AG04450 (cell line): Measurements from ENCODE around the gene GCKR. TPM values are rescaled to one million over a fixed set of nuclear protein-coding genes. Genes with fewer than 3 reads are reported as not detected.

Source experiments
- CTCF ChIA-PET: fragments of 300-600, 350-600 bp; formaldehyde crosslinking; extraction: SDS; loops from one replicate; lab custom pipeline; 2022; ENCODE audit warnings: antibody characterized with exemption, inconsistent platforms; lab: Charles Lee
- POLR2A ChIA-PET: fragments of 350-600 bp; formaldehyde crosslinking; extraction: SDS; loops from one replicate; lab custom pipeline; 2021; ENCODE audit warnings: antibody characterized with exemption, inconsistent platforms; lab: Yijun Ruan, JAX
- DNase-seq: peaks from one replicate; pipeline ENCODE4 v3.0.0-alpha.2; 2011; ENCODE audit warnings: low read depth, low spot score
- H3K27ac ChIP-seq: one replicate; pipeline ENCODE4 v1.5.1; 2012; ENCODE audit warnings: low read depth, low read length, control low read depth
- H3K27me3 ChIP-seq: one replicate; pipeline ENCODE4 v1.6.0; 2012; ENCODE audit warnings: low read length; ENCODE audit not compliant: control insufficient read depth, insufficient read depth
- H3K4me3 ChIP-seq: 2 replicates; pipeline ENCODE4 v1.5.1; 2011; ENCODE audit warnings: mild to moderate bottlenecking, low read depth, low read length, control low read depth
- H3K9me3 ChIP-seq: 2 replicates; pipeline ENCODE4 v1.5.1; 2012; ENCODE audit warnings: low read length; ENCODE audit not compliant: control insufficient read depth, insufficient read depth
- polyA plus RNA-seq: library from polyadenylated mRNA; depleted of rRNA; stranded (reverse); fragments of >200 nt; gene quantifications from 2 replicates; pipeline ENCODE4 v1.2.3, GENCODE V29; 2011
- TF ChIP-seq, protein P1 (sequence below): IDR thresholded peaks from 2 replicates; pipeline ENCODE4 v1.5.1; 2011; ENCODE audit warnings: low read depth, low read length, control low read depth, inconsistent platforms

The GCKR gene
- polyA plus RNA-seq, 1 experiment: 0.36 TPM

DNA sequence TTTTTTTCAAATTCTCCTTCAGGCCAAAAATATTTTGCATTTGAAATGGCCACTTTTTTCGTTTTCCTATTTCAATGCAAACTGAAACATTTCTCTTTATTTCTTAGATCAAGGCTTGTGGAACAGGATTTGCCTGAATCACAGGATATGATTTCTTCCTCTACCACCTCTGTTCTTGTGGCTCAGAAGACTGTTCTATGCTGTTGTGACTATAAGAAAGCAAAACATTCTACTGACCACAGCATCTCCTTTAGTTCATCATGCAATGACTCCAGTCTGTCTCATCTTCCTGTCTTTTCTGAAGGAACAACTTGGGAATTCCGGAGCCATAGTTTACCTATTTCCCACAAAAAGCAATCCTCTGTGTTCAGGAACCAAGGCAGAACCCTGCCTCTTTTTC lies 70.0 kb downstream of the GCKR start:
- ChIA-PET CTCF (no interaction called here), POLR2A (no interaction called here)
- H3K4me3 ChIP-seq: no peak overlapping the region
- no peaks in the 10 kb centered on the region for H3K27me3 ChIP-seq
- TF ChIP-seq, protein P1, sequence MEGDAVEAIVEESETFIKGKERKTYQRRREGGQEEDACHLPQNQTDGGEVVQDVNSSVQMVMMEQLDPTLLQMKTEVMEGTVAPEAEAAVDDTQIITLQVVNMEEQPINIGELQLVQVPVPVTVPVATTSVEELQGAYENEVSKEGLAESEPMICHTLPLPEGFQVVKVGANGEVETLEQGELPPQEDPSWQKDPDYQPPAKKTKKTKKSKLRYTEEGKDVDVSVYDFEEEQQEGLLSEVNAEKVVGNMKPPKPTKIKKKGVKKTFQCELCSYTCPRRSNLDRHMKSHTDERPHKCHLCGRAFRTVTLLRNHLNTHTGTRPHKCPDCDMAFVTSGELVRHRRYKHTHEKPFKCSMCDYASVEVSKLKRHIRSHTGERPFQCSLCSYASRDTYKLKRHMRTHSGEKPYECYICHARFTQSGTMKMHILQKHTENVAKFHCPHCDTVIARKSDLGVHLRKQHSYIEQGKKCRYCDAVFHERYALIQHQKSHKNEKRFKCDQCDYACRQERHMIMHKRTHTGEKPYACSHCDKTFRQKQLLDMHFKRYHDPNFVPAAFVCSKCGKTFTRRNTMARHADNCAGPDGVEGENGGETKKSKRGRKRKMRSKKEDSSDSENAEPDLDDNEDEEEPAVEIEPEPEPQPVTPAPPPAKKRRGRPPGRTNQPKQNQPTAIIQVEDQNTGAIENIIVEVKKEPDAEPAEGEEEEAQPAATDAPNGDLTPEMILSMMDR: no peak
- no peak for DNase-seq
- H3K9me3 ChIP-seq: no peaks in the 10 kb centered on the region
- no peak overlapping the region for H3K27ac ChIP-seq

DNA sequence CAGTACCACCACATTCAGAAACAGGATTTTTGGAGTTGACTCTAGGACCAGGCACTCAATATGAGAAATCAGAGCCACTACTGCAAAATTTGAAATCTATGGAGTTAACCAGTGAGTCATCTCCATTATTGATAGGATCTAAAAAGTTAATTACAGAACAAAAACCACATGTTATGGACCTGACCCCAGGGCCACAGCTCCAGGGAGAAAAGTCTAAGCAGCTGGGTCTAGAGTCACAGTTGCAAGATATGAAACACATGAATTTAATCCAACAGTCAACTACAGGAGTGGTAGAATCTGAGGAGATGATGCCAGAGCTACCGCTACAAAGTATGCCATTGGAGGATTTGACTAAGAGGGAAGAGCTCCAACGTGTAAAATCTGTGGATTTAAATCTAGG lies 72.8 kb downstream of the GCKR start:
- no peak overlapping the region for H3K4me3 ChIP-seq

DNA sequence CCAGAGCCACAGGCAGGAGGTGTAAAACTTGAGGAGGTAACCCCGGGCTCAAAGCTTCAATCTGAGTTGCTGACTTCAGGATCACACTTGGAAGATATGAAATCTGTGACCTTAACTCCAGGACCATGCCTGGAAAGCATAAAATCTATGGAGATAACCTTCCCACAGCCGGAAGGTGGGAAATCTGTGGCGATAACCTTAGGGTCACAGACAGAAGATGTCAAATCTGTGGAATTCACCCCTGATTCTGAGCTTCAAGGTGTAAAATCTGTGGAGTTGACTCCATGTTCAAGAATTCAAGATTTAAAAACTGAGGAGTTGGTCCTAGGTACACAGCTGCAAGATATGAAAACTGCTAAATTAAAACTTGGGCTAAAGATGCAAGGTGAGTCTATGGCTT lies 74.6 kb downstream of the GCKR start:
- Histone ChIP-seq H3K4me3 (no peak overlapping the region), H3K27me3 (no peaks in the 10 kb centered on the region), H3K27ac (no peak overlapping the region), H3K9me3 (no peaks in the 10 kb centered on the region)
- ChIA-PET POLR2A (interaction anchor here (0.8 to 2.5 kb wide), 2 partner anchors 12 to 58 kb away, joined by 3 to 7 read pairs; partner anchors contain the start of genes CCDC121, GPN1 and ZNF512), CTCF (no interaction called here)
- TF ChIP-seq, protein P1: no peak
- no peak for DNase-seq

More for the DNA sequence above, 72.8 kb downstream of the GCKR start:
- DNase-seq: no peak
- CTCF ChIA-PET: no interaction called here
- H3K27me3 ChIP-seq: no peaks in the 10 kb centered on the region
- TF ChIP-seq, protein P1: no peak
- no peaks in the 10 kb centered on the region for H3K9me3 ChIP-seq
- H3K27ac ChIP-seq: no peak overlapping the region
- POLR2A ChIA-PET: interaction anchor here (2.5 kb wide), 1 partner anchor 13 kb away, joined by 7 read pairs; the partner anchor contains the start of gene ZNF512

DNA sequence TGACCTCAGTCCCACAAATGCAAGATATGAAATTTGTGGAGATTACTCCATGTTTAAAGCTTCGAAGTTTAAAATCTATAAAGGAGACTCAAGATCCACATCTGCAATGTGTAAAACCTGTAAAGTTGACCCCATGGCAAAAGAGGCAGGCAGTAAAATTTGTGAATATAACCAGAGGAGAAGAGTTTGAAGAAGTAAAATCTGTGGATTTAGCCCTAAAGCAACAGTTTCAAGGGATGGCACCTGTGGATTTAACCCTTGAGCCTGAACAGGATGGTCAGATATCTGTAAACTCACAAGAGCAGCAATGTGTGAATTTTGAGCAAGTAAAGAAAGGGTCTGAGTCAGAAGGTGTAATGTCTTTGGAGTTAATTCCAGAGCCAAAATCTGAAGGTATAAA lies 75.0 kb downstream of the GCKR start:
- no peak overlapping the region for H3K27ac ChIP-seq
- ChIA-PET POLR2A (interaction anchor here (0.8 to 2.5 kb wide), 2 partner anchors 11 to 57 kb away, joined by 3 to 7 read pairs; partner anchors contain the start of genes CCDC121, GPN1 and ZNF512), CTCF (no interaction called here)
- H3K4me3 ChIP-seq: no peak overlapping the region
- DNase-seq: no peak
- TF ChIP-seq, protein P1: no peak
- no peaks in the 10 kb centered on the region for H3K9me3 ChIP-seq
- no peaks in the 10 kb centered on the region for H3K27me3 ChIP-seq

DNA sequence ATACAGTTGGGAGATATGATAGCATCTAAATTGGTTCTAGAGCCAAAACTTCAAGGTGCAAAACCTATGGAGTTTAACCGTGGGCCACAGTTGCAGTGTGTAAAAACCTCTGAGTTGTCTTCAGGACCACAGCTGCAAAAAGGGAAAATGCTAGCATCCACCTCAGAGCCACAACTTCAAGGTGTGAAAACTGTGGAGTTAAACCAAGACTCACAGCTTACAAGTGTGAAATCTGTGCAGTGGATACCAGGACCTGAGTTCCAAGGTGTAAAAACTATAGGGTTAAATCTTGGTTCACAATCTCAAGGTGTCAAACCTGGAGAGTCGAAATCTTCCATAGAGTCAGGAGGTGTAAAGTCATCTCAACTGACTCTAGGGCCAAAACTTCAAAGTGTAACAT lies 75.8 kb downstream of the GCKR start:
- DNase-seq: no peak
- Histone ChIP-seq H3K27ac (no peak overlapping the region), H3K4me3 (no peak overlapping the region), H3K27me3 (no peaks in the 10 kb centered on the region), H3K9me3 (no peaks in the 10 kb centered on the region; the same call in 1 of the 2 replicates)
- POLR2A ChIA-PET: no interaction called here
- TF ChIP-seq, protein P1: no peak
- CTCF ChIA-PET: no interaction called here
